H1 (cell line): ENCODE measurements around the gene TRIM50. TPM values are rescaled to one million over a fixed set of nuclear protein-coding genes. Genes with fewer than 3 reads are reported as not detected.

Experiments
- CTCF ChIA-PET: fragments of 300-600 bp; sonication (Branson Sonifier 250); formaldehyde crosslinking; loops from one replicate; lab custom pipeline; 2021; ENCODE audit not compliant: partially characterized antibody; lab: Charles Lee
- POLR2A ChIA-PET: fragments of 300-600 bp; sonication (Branson Sonifier 250); formaldehyde crosslinking; loops from one replicate; lab custom pipeline; 2021; ENCODE audit warnings: inconsistent platforms; ENCODE audit not compliant: partially characterized antibody; lab: Charles Lee
- DNase-seq, 2 experiments: peaks; one replicate each; pipeline versions ENCODE4 v3.0.0 to v3.0.0-alpha.2; 2010 to 2022; ENCODE audit warnings: low spot score in 2 of 2, low read depth in 1 of 2, mixed read lengths in 1 of 2
- FAIRE-seq: peaks from 2 replicates; lab custom pipeline; 2011; peaks lifted over from hg19 to GRCh38; lab: Jason Lieb, UNC
- H2AFZ ChIP-seq: 2 replicates; pipeline ENCODE4 v1.8.1; 2012; ENCODE audit warnings: low read length, inconsistent platforms
- H2AK5ac ChIP-seq: 2 replicates; pipeline ENCODE4 v1.6.1; 2013; ENCODE audit warnings: low read depth, low read length
- H2BK120ac ChIP-seq: replicated peaks from 2 replicates; pipeline ENCODE3; 2013; ENCODE audit warnings: low read depth, low read length, inconsistent platforms
- H2BK12ac ChIP-seq: 2 replicates; pipeline ENCODE4 v1.6.1; 2013; ENCODE audit warnings: low read depth, low read length
- H2BK15ac ChIP-seq: 2 replicates; pipeline ENCODE4 v1.6.1; 2013; ENCODE audit warnings: low read length
- H2BK20ac ChIP-seq: 2 replicates; pipeline ENCODE4 v1.6.1; 2013; ENCODE audit warnings: low read length
- H2BK5ac ChIP-seq: 2 replicates; pipeline ENCODE4 v1.6.1; 2013; ENCODE audit warnings: low read depth, low read length
- H3K14ac ChIP-seq: 2 replicates; pipeline ENCODE4 v1.6.1; 2013; ENCODE audit warnings: inconsistent platforms; ENCODE audit not compliant: insufficient read length
- H3K18ac ChIP-seq: 2 replicates; pipeline ENCODE4 v1.6.1; 2013; ENCODE audit warnings: low read length; ENCODE audit errors: extremely low read depth
- H3K23ac ChIP-seq: 2 replicates; pipeline ENCODE4 v1.6.1; 2013; ENCODE audit warnings: inconsistent platforms; ENCODE audit not compliant: insufficient read length
- H3K23me2 ChIP-seq: 2 replicates; pipeline ENCODE4 v1.6.1; 2013; ENCODE audit warnings: low read depth, low read length
- H3K27ac ChIP-seq: 2 replicates; pipeline ENCODE4 v1.6.1; 2011; ENCODE audit warnings: low read depth, low read length, inconsistent platforms
- H3K27me3 ChIP-seq, 4 experiments: replicated peaks in 1 of 4; 1 replicate in 1 of 4; 2 replicates in 3 of 4; pipeline versions ENCODE4 v1.6.1 to v1.8.1; 2011 to 2013; ENCODE audit warnings: low read length in 3 of 4, mild to moderate bottlenecking in 3 of 4, inconsistent platforms in 2 of 4, mixed read lengths in 2 of 4, moderate library complexity in 1 of 4; ENCODE audit not compliant: control insufficient read depth in 3 of 4, insufficient read depth in 3 of 4; ENCODE audit errors: extremely low read depth in 1 of 4
- H3K36me3 ChIP-seq, 4 experiments: 2 replicates each; pipeline versions ENCODE4 v1.6.1 to v1.8.1; 2011 to 2013; ENCODE audit warnings: mild to moderate bottlenecking in 4 of 4, low read length in 3 of 4, moderate library complexity in 2 of 4, control low read depth in 1 of 4, inconsistent platforms in 1 of 4; ENCODE audit not compliant: insufficient read depth in 4 of 4, control insufficient read depth in 2 of 4
- H3K4ac ChIP-seq: replicated peaks from 2 replicates; pipeline ENCODE3; 2013; ENCODE audit warnings: low read length, low read depth, mixed read lengths, inconsistent platforms; ENCODE audit not compliant: insufficient read length
- H3K4me1 ChIP-seq, 4 experiments: replicated peaks in 1 of 4; 1 replicate in 1 of 4; 2 replicates in 3 of 4; pipeline versions ENCODE4 v1.6.1 to v1.8.1; 2011 to 2013; ENCODE audit warnings: low read length in 3 of 4, inconsistent platforms in 2 of 4, mixed read lengths in 1 of 4; ENCODE audit not compliant: insufficient read depth in 4 of 4, control insufficient read depth in 3 of 4
- H3K4me2 ChIP-seq, 2 experiments: 2 replicates each; pipeline versions ENCODE4 v1.6.1 to v1.8.1; 2011 to 2013; ENCODE audit warnings: low read depth in 2 of 2, low read length in 2 of 2, control low read depth in 1 of 2, inconsistent platforms in 1 of 2, mild to moderate bottlenecking in 1 of 2; ENCODE audit not compliant: insufficient read depth in 1 of 2
- H3K4me3 ChIP-seq, 4 experiments: fragments of 200-600, 300-600 bp in 1 of 4; sonication (generic), shearing (Covaris generic), sonication (Bioruptor Twin) in 1 of 4; 2 replicates each; pipeline versions ENCODE4 v1.5.1 to v1.8.1; 2011 to 2016; ENCODE audit warnings: low read length in 4 of 4, low read depth in 3 of 4, control low read depth in 2 of 4, inconsistent platforms in 2 of 4, mild to moderate bottlenecking in 2 of 4, mixed read lengths in 1 of 4, moderate library complexity in 1 of 4; ENCODE audit not compliant: insufficient read depth in 2 of 4; ENCODE audit errors: extremely low read depth in 1 of 4
- H3K56ac ChIP-seq: replicated peaks from 2 replicates; pipeline ENCODE3; 2013; ENCODE audit warnings: low read depth, mild to moderate bottlenecking, mixed read lengths, low read length, inconsistent platforms; ENCODE audit not compliant: insufficient read length
- H3K79me1 ChIP-seq: 2 replicates; pipeline ENCODE4 v1.6.1; 2013; ENCODE audit warnings: low read depth, low read length, control low read depth
- H3K79me2 ChIP-seq, 2 experiments: 2 replicates each; pipeline versions ENCODE4 v1.6.1 to v1.8.1; 2012 to 2013; ENCODE audit warnings: low read length in 2 of 2, mild to moderate bottlenecking in 2 of 2, inconsistent platforms in 1 of 2; ENCODE audit not compliant: insufficient read depth in 2 of 2, control insufficient read depth in 1 of 2
- H3K9ac ChIP-seq, 4 experiments: replicated peaks in 1 of 4; 1 replicate in 1 of 4; 2 replicates in 3 of 4; pipeline versions ENCODE4 v1.6.1 to v1.8.1; 2011 to 2013; ENCODE audit warnings: low read depth in 3 of 4, low read length in 3 of 4, control low read depth in 2 of 4, mild to moderate bottlenecking in 2 of 4, moderate library complexity in 2 of 4, inconsistent platforms in 1 of 4; ENCODE audit errors: extremely low read depth in 1 of 4
- H3K9me3 ChIP-seq, 2 experiments: 2 replicates each; pipeline versions ENCODE4 v1.6.1 to v1.8.1; 2012 to 2013; ENCODE audit warnings: mild to moderate bottlenecking in 2 of 2, moderate library complexity in 2 of 2, control low read depth in 1 of 2, inconsistent platforms in 1 of 2, low read depth in 1 of 2, low read length in 1 of 2, mixed read lengths in 1 of 2; ENCODE audit not compliant: insufficient read depth in 2 of 2
- H4K20me1 ChIP-seq, 2 experiments: replicated peaks in 1 of 2; 2 replicates each; pipeline versions ENCODE3 to v1.8.1; 2011 to 2013; ENCODE audit warnings: inconsistent platforms in 2 of 2, low read length in 2 of 2, mild to moderate bottlenecking in 1 of 2; ENCODE audit not compliant: insufficient read depth in 2 of 2, control insufficient read depth in 1 of 2
- H4K5ac ChIP-seq: 2 replicates; pipeline ENCODE4 v1.6.1; 2013; ENCODE audit warnings: low read length, low read depth, mixed read lengths, inconsistent platforms; ENCODE audit not compliant: insufficient read length
- H4K8ac ChIP-seq: 2 replicates; pipeline ENCODE4 v1.8.0; 2013; ENCODE audit warnings: mild to moderate bottlenecking, moderate library complexity, low read length, inconsistent platforms; ENCODE audit not compliant: insufficient read depth; ENCODE audit errors: extremely low read depth
- H4K91ac ChIP-seq: replicated peaks from 2 replicates; pipeline ENCODE3; 2013; ENCODE audit warnings: low read length, mixed read lengths, inconsistent platforms; ENCODE audit not compliant: insufficient read length
- EZH2 ChIP-seq: fragments of 200-600 bp; sonication (generic); IDR thresholded peaks from 2 replicates; pipeline ENCODE4 v1.7.1; 2012; ENCODE audit warnings: low read depth, mild to moderate bottlenecking, moderate library complexity, low read length, inconsistent platforms; ENCODE audit not compliant: severe bottlenecking
- WGBS, 2 experiments: shearing (Covaris generic) in 1 of 2; methylation state at CpG; one replicate each; pipeline versions ENCODE4 v1.1.6 to v1.1.7; 2013 to 2015; ENCODE audit warnings: low lambda C conversion rate in 2 of 2, mixed read lengths in 2 of 2, inconsistent platforms in 1 of 2, low coverage in 1 of 2, missing lambda C conversion rate in 1 of 2; ENCODE audit not compliant: insufficient replicate concordance in 2 of 2, insufficient coverage in 1 of 2, insufficient read length in 1 of 2; ENCODE audit errors: extremely low coverage in 1 of 2, missing lambda C conversion rate in 1 of 2; 5-methylcytosine and 5-hydroxymethylcytosine counted together
- polyA plus RNA-seq, 7 experiments: library from polyadenylated mRNA; depleted of rRNA in 3 of 7; stranded (reverse) in 5 of 7; unstranded in 2 of 7; fragments of >200 nt in 5 of 7; fragments of 200-250 nt in 2 of 7; gene quantifications; 1 replicate in 5 of 7; 2 replicates in 1 of 7; 4 replicates in 1 of 7; pipeline versions ENCODE4 v1.2.1 to v1.2.3, GENCODE V29; 2011 to 2013; ENCODE audit warnings: missing spikeins in 2 of 7, mixed read lengths in 2 of 7
- total RNA-seq: library from RNA; stranded (reverse); fragmentation: NEBNext Ultra II Directional; extraction: Animal tissue kit (Norgen Biotek cat#: 25700); gene quantifications from 2 replicates; pipeline ENCODE4 v1.2.1, GENCODE V29; 2021

The TRIM50 gene
- total and polyA plus RNA-seq, 2 of the 8 experiments (the other 6 are each of a cell fraction or from before 2014, with no cell fraction given), result 0.12 TPM; not detected in 1

DNA sequence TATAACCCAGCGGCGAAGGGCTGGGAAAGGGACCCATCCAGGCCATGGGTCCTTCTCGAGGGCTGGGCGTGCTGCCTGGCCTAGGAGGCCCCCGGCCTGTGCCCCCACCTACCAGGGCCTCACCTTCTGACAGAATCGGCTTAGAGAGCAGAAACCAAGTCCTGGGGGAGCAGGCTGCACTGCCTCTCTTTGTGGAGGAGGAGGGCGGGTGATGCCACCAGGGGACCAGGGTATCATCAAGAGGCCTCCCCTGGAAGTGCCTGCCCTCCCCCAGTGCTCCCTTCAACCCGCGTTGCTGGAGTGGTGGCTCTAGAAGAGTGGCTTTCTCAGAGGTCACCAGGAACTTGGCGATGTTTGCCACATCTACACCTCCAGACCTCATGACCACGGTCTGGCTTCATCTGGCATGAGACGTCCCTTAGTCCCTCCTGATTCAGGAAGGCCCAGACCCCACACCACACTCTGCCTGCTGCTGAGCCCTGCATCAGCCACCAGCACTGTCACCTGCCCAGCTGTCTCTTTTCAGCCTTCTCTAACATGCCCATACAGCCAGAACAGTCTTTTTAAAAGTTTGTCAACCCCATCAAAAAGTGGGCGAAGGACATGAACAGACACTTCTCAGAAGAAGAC, 32.0 kb upstream of the TRIM50 start:
- DNase-seq (no peak), FAIRE-seq (no peak)
- no peak overlapping the region for H3K23ac ChIP-seq
- H2BK5ac ChIP-seq, result no peak overlapping the region
- no peak overlapping the region for H2BK20ac ChIP-seq
- no peaks in the 10 kb centered on the region for H3K79me2 ChIP-seq
- H3K14ac ChIP-seq, result no peak overlapping the region
- no peak overlapping the region; the same call in 1 of the 2 replicates for H4K8ac ChIP-seq
- H3K9me3 ChIP-seq, result no peaks in the 10 kb centered on the region
- H3K23me2 ChIP-seq, result no peaks in the 10 kb centered on the region
- no peak overlapping the region for H3K4ac ChIP-seq
- no peak overlapping the region for H3K56ac ChIP-seq
- WGBS, 2 experiments, result 89% methylated on average over 13 of the region's 13 CpGs; no CpG with 5 or more reads in 1 of the 2 experiments
- H3K4me3 ChIP-seq, result no peak overlapping the region
- no peak overlapping the region for H3K9ac ChIP-seq
- no peak overlapping the region; the same call in 1 of the 2 replicates for H2AK5ac ChIP-seq
- ChIA-PET POLR2A (no interaction called here), CTCF (no interaction called here)
- peaks cover 0 to 5% (median 0%) of the 10 kb centered on the region in 4 experiments; a peak in 1 of 7 replicates for H3K4me1 ChIP-seq
- H2AFZ ChIP-seq, result no peak overlapping the region; the same call in 1 of the 2 replicates
- H3K4me2 ChIP-seq, result no peak overlapping the region
- no peak overlapping the region for H2BK15ac ChIP-seq
- H2BK12ac ChIP-seq, result no peak overlapping the region
- no peak overlapping the region for H3K18ac ChIP-seq
- H4K5ac ChIP-seq, result no peak overlapping the region
- no peaks in the 10 kb centered on the region for H3K36me3 ChIP-seq
- no peak overlapping the region for H3K27ac ChIP-seq
- no peaks in the 10 kb centered on the region for H3K27me3 ChIP-seq
- no peaks in the 10 kb centered on the region for H3K79me1 ChIP-seq
- H4K20me1 ChIP-seq, result peaks cover 0 to 2% of the 10 kb centered on the region in 2 experiments
- H4K91ac ChIP-seq, result no peak overlapping the region
- no peak overlapping the region for H2BK120ac ChIP-seq
- TF ChIP-seq EZH2, result no peak
